Kidney (tissue), 14 donors: ENCODE measurements around the gene MYH6. TPM values are rescaled to one million over a fixed set of nuclear protein-coding genes. Genes with fewer than 3 reads are reported as not detected.
"Not testable (repeated sequence)": the region's sequence is repeated elsewhere in the genome, so short reads cannot be mapped to it uniquely, and the experiment has no call there.

Experiments
- DNase-seq, 5 donors: peaks; one replicate each; pipeline ENCODE4 v3.0.0-alpha.2; 2013 to 2020
- FAIRE-seq: peaks from 2 replicates; lab custom pipeline; 2012; peaks lifted over from hg19 to GRCh38; lab: Jason Lieb, UNC
- H3K27ac ChIP-seq, 2 donors: one replicate each; pipeline ENCODE4 v1.7.0; 2013; ENCODE audit warnings: low read depth in 2 of 2, low read length in 2 of 2, inconsistent platforms in 1 of 2
- H3K27me3 ChIP-seq: one replicate; pipeline ENCODE4 v1.7.1; 2013; ENCODE audit warnings: low read length, inconsistent platforms; ENCODE audit not compliant: control insufficient read depth, insufficient read depth
- H3K36me3 ChIP-seq, 3 donors: one replicate each; pipeline versions ENCODE4 v1.7.0 to v1.7.1; 2013; ENCODE audit warnings: low read length in 3 of 3, control low read depth in 1 of 3, inconsistent platforms in 1 of 3; ENCODE audit not compliant: insufficient read depth in 3 of 3, control insufficient read depth in 2 of 3
- H3K4me1 ChIP-seq, 3 donors: one replicate each; pipeline versions ENCODE4 v1.7.0 to v1.7.1; 2013; ENCODE audit warnings: low read length in 3 of 3, inconsistent platforms in 1 of 3, low read depth in 1 of 3; ENCODE audit not compliant: control insufficient read depth in 2 of 3, insufficient read depth in 2 of 3
- H3K4me3 ChIP-seq, 3 donors: one replicate each; pipeline versions ENCODE4 v1.7.0 to v1.8.1; 2013; ENCODE audit warnings: low read length in 3 of 3, control low read depth in 1 of 3, inconsistent platforms in 1 of 3
- H3K9ac ChIP-seq, 3 donors: one replicate each; pipeline versions ENCODE4 v1.7.0 to v1.7.1; 2013; ENCODE audit warnings: low read length in 3 of 3, control low read depth in 1 of 3, inconsistent platforms in 1 of 3
- H3K9me3 ChIP-seq, 3 donors: one replicate each; pipeline versions ENCODE4 v1.7.0 to v1.7.1; 2013; ENCODE audit warnings: low read length in 3 of 3, control low read depth in 1 of 3, inconsistent platforms in 1 of 3; ENCODE audit not compliant: control insufficient read depth in 2 of 3, insufficient read depth in 1 of 3
- CTCF ChIP-seq: IDR thresholded peaks from 3 replicates; pipeline ENCODE4 v1.5.1; 2012; ENCODE audit warnings: mild to moderate bottlenecking, moderate library complexity, borderline replicate concordance; ENCODE audit not compliant: insufficient read depth; ENCODE audit errors: extremely low read depth
- intact Hi-C: fragments of 100-400 bp; cut with DNase I; formaldehyde crosslinking; loops from one replicate; pipeline ENCODE4 v1.11.1; 2022
- polyA plus RNA-seq: library from polyadenylated mRNA; stranded (reverse); fragments of 350-450 nt; fragmentation: Illumina TruSeq; extraction: RNeasy Lipid Tissue Mini Kit (QIAGEN cat#74804); gene quantifications from one replicate; pipeline ENCODE4 v1.2.3, GENCODE V29; 2014; ENCODE audit warnings: low read depth, low replicate concordance; ENCODE audit not compliant: insufficient read depth
- total RNA-seq: library from RNA; stranded (reverse); fragmentation: NEBNext Ultra II Directional; extraction: Animal tissue kit (Norgen Biotek cat#: 25700); gene quantifications from one replicate; pipeline ENCODE4 v1.2.1, GENCODE V29; 2021
- donor health status: control.
- donor health status: control.
- donor health status: control.
- donor health status: control.
- donor health status: control.
- donor health status: DM: yes; HTN: yes; CAD: no.
- donor health status: Normal renal cell carcinoma (clear cell type).

Gene MYH6
- total and polyA plus RNA-seq, 2 donors from 2014 or later, result 0.03 to 0.13 TPM

GRCh38 chr14:23387916-23388882, 19.9 kb downstream of the MYH6 start:
- Histone ChIP-seq H3K27ac (no peak overlapping the region), H3K9me3 (no peaks in the 10 kb centered on the region), H3K4me3 (no peak overlapping the region), H3K9ac (no peak overlapping the region), H3K27me3 (no peaks in the 10 kb centered on the region), H3K4me1 (no peaks in the 10 kb centered on the region), H3K36me3 (no peaks in the 10 kb centered on the region)
- FAIRE-seq (no peak), DNase-seq (no peak)
- TF ChIP-seq CTCF, result no peak
- intact Hi-C loops, result no loop called here

- H3K4me3 ChIP-seq, result no peak overlapping the region
- no peaks in the 10 kb centered on the region for H3K9me3 ChIP-seq
- no peak overlapping the region for H3K27ac ChIP-seq
- FAIRE-seq, result no peak
- TF ChIP-seq CTCF, result no peak
- DNase-seq, result no peak
- intact Hi-C loops, result no loop called here
- H3K36me3 ChIP-seq, result no peaks in the 10 kb centered on the region
- H3K9ac ChIP-seq, result no peak overlapping the region
- no peaks in the 10 kb centered on the region for H3K4me1 ChIP-seq
- H3K27me3 ChIP-seq, result no peaks in the 10 kb centered on the region
Measured at GRCh38 chr14:23386999-23387398, 21.1 kb downstream of the MYH6 start.

- H3K27me3 ChIP-seq, intact Hi-C loops, H3K9ac ChIP-seq, H3K36me3 ChIP-seq, H3K27ac ChIP-seq, H3K9me3 ChIP-seq, DNase-seq, H3K4me1 ChIP-seq, H3K4me3 ChIP-seq, FAIRE-seq: not testable (repeated sequence)
Measured at GRCh38 chr14:23386266-23386657, 21.8 kb downstream of the MYH6 start.

GRCh38 chr14:23385642-23386265, 22.3 kb downstream of the MYH6 start:
- Histone ChIP-seq H3K4me3 (no peak overlapping the region), H3K4me1 (no peaks in the 10 kb centered on the region), H3K9ac (no peak overlapping the region), H3K36me3 (no peaks in the 10 kb centered on the region), H3K27me3 (no peaks in the 10 kb centered on the region), H3K9me3 (no peaks in the 10 kb centered on the region), H3K27ac (no peak overlapping the region)
- no peak for FAIRE-seq
- no peak for TF ChIP-seq CTCF
- intact Hi-C loops, result no loop called here
- DNase-seq, result peak in 4 of 5 donors; percentile 54 to 75 (median 62)
